Measurements from ENCODE around the gene OPN3. TPM values are rescaled to one million over a fixed set of nuclear protein-coding genes. Genes with fewer than 3 reads are reported as not detected.

The OPN3 gene
- total RNA-seq, 1 experiment from 2014 or later: 10.0 TPM

DNA sequence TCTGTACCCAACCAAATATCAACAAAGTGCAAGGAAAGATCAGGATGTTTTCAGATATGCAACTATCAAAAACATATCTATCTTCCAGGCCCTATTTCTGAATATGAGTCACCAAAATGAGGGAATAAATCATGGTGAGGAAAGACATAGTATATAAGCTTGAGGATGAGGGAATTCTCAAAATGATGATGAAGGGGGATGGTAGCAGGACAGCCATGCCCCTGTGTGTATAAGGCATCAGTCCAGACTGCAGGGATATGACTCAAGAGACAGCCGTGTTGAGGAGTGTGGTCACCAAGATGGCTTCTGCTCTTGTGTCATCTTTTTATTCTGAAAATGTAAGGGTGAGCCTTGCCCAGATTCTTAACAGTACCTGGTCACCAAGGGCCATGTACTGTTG is 7.5 kb upstream of the OPN3 start:
- Histone ChIP-seq H3K79me2 (ENCODE audit: insufficient read depth, low read length) (no peaks in the 10 kb centered on the region), H4K8ac (replicated peaks; ENCODE audit: insufficient read length, low read depth, low read length) (no peak overlapping the region), H3K79me1 (ENCODE audit: insufficient read depth, low read depth, low read length, poor library complexity, severe bottlenecking) (no peaks in the 10 kb centered on the region), H3K23me2 (ENCODE audit: insufficient read length, low read depth, low read length, poor library complexity, severe bottlenecking) (no peaks in the 10 kb centered on the region), H3K23ac (ENCODE audit: insufficient read length, low read depth, low read length) (no peak overlapping the region), H2BK5ac (ENCODE audit: insufficient read length, low read length) (no peak overlapping the region), H2AFZ (ENCODE audit: low read length) (no peak overlapping the region), H2BK20ac (ENCODE audit: low read depth, low read length, poor library complexity, severe bottlenecking) (no peak overlapping the region), H2BK12ac (ENCODE audit: insufficient read length, low read depth, low read length) (no peak overlapping the region), H3T11ph (ENCODE audit: low read length) (no peak overlapping the region), H3K14ac (ENCODE audit: insufficient read depth, low read length) (no peak overlapping the region), H3K27me3 (ENCODE audit: insufficient read depth, low read length) (no peaks in the 10 kb centered on the region), H2BK120ac (ENCODE audit: low read depth, low read length, poor library complexity, severe bottlenecking) (no peak overlapping the region), H4K5ac (ENCODE audit: insufficient read length, low read depth, low read length) (no peak overlapping the region), H4K91ac (ENCODE audit: insufficient read length, low read depth, low read length) (no peak overlapping the region), H3K56ac (ENCODE audit: insufficient read length, low read depth, low read length) (no peak overlapping the region), H3K18ac (ENCODE audit: insufficient read length, low read depth, low read length) (no peak overlapping the region), H3K4ac (ENCODE audit: low read depth, low read length) (no peak overlapping the region), H2BK15ac (ENCODE audit: low read depth, low read length) (no peak overlapping the region), H3K4me1 (ENCODE audit: insufficient read depth, low read length) (no peaks in the 10 kb centered on the region), H3K9me3 (ENCODE audit: control insufficient read depth, low read depth, low read length) (no peaks in the 10 kb centered on the region), H3K9ac (ENCODE audit: extremely low read depth, insufficient read length, low read length) (no peak overlapping the region), H3K4me2 (ENCODE audit: insufficient read depth, insufficient read length, low read length) (no peak overlapping the region), H2AK5ac (ENCODE audit: insufficient read length, low read length) (no peak overlapping the region), H4K20me1 (ENCODE audit: control insufficient read depth, insufficient read depth, insufficient read length) (no peaks in the 10 kb centered on the region), H3K27ac (ENCODE audit: insufficient read length, low read depth, low read length) (no peak overlapping the region)
- DNase-seq: no peak
- no peak overlapping the region for H3K4me3 Mint-ChIP-seq
- no peaks in the 10 kb centered on the region for H3K27me3 Mint-ChIP-seq (ENCODE audit: low read depth)
- no peaks in the 10 kb centered on the region for H3K9me3 Mint-ChIP-seq
- no peaks in the 10 kb centered on the region for H3K36me3 Mint-ChIP-seq (ENCODE audit: insufficient read depth in 1 of 3, low read depth in 3 of 3)
- H3K27ac Mint-ChIP-seq: no peak overlapping the region
- WGBS (ENCODE audit: extremely low coverage, insufficient read length, low lambda C conversion rate): no CpG with 5 or more reads among the region's 1 CpG
- peaks cover 2 to 6% of the 10 kb centered on the region in 2 experiments for H3K4me1 Mint-ChIP-seq
- TF ChIP-seq, protein P1, sequence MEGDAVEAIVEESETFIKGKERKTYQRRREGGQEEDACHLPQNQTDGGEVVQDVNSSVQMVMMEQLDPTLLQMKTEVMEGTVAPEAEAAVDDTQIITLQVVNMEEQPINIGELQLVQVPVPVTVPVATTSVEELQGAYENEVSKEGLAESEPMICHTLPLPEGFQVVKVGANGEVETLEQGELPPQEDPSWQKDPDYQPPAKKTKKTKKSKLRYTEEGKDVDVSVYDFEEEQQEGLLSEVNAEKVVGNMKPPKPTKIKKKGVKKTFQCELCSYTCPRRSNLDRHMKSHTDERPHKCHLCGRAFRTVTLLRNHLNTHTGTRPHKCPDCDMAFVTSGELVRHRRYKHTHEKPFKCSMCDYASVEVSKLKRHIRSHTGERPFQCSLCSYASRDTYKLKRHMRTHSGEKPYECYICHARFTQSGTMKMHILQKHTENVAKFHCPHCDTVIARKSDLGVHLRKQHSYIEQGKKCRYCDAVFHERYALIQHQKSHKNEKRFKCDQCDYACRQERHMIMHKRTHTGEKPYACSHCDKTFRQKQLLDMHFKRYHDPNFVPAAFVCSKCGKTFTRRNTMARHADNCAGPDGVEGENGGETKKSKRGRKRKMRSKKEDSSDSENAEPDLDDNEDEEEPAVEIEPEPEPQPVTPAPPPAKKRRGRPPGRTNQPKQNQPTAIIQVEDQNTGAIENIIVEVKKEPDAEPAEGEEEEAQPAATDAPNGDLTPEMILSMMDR (conservative IDR thresholded peaks at IDR 0.05): no peak

All from H9 (cell line).